GM12878 (cell line): ENCODE results near the gene NRG2. TPM values are rescaled to one million over a fixed set of nuclear protein-coding genes. Genes with fewer than 3 reads are reported as not detected.

Experiments used
- ATAC-seq: fragments of 200-7000 bp; cut with Tn5 transposase; 3 replicates; pipeline ENCODE4 v1.9.1; 2020; ENCODE audit warnings: mild to moderate bottlenecking, moderate library complexity
- BruUV-seq: library from RNA; stranded (reverse); fragments of 400-500 nt; replicated peaks from 2 replicates; lab custom pipeline; 2021; lab: Mats Ljungman, UMichigan
- CTCF ChIA-PET: fragments of 300-600 bp; sonication (Branson Sonifier 250); formaldehyde crosslinking; extraction: SDS; loops from one replicate; lab custom pipeline; 2021; ENCODE audit warnings: inconsistent platforms; lab: Yijun Ruan, JAX
- POLR2A ChIA-PET: fragments of 350-600 bp; formaldehyde crosslinking; extraction: SDS; loops from one replicate; lab custom pipeline; 2021; ENCODE audit warnings: inconsistent platforms; lab: Charles Lee
- RAD21 ChIA-PET: fragments of 300-600 bp; sonication (Branson Sonifier 250); formaldehyde crosslinking; loops from one replicate; lab custom pipeline; 2023; ENCODE audit warnings: antibody characterized with exemption; ENCODE audit not compliant: unreplicated experiment; lab: Charles Lee
- SMC1A ChIA-PET: fragments of 300-600 bp; sonication (Branson Sonifier 250); formaldehyde crosslinking; loops from one replicate; lab custom pipeline; 2023; ENCODE audit not compliant: unreplicated experiment, uncharacterized antibody; lab: Charles Lee
- DNase-seq: peaks from one replicate; pipeline ENCODE4 v3.0.0-alpha.2; 2011; ENCODE audit warnings: low read depth, low spot score
- FAIRE-seq: peaks from 3 replicates; lab custom pipeline; 2011; peaks lifted over from hg19 to GRCh38; lab: Jason Lieb, UNC
- H2AFZ ChIP-seq: 2 replicates; pipeline ENCODE4 v1.6.0; 2011; ENCODE audit warnings: low read depth, low read length, control low read depth; ENCODE audit not compliant: control insufficient read depth
- H3K27ac ChIP-seq: 2 replicates; pipeline ENCODE4 v1.5.1; 2011; ENCODE audit warnings: control low read depth; ENCODE audit not compliant: control insufficient read depth, insufficient read depth
- H3K27me3 ChIP-seq, 2 experiments: replicated peaks in 1 of 2; 2 replicates each; pipeline versions ENCODE4 v1.6.0 to v1.6.1; 2011; ENCODE audit warnings: low read length in 1 of 2; ENCODE audit not compliant: control insufficient read depth in 2 of 2, insufficient read depth in 2 of 2
- H3K36me3 ChIP-seq, 2 experiments: 2 replicates each; pipeline ENCODE4 v1.5.1; 2011; ENCODE audit warnings: low read length in 1 of 2; ENCODE audit not compliant: control insufficient read depth in 2 of 2, insufficient read depth in 2 of 2
- H3K4me1 ChIP-seq: 2 replicates; pipeline ENCODE4 v1.6.1; 2011; ENCODE audit warnings: mild to moderate bottlenecking, low read length, moderate library complexity, mixed read lengths; ENCODE audit not compliant: control insufficient read depth, insufficient read depth
- H3K4me2 ChIP-seq: 2 replicates; pipeline ENCODE4 v1.6.0; 2011; ENCODE audit warnings: control low read depth; ENCODE audit not compliant: control insufficient read depth, insufficient read depth
- H3K4me3 ChIP-seq: fragments of 200-600 bp; sonication (generic); 2 replicates; pipeline ENCODE4 v1.5.1; 2016
- H3K79me2 ChIP-seq: 2 replicates; pipeline ENCODE4 v1.6.0; 2011; ENCODE audit warnings: low read length; ENCODE audit not compliant: control insufficient read depth, insufficient read depth
- H3K9ac ChIP-seq: 2 replicates; pipeline ENCODE4 v1.8.0; 2011; ENCODE audit warnings: low read length, control low read depth, mixed read lengths; ENCODE audit not compliant: control insufficient read depth, insufficient read depth
- H3K9me3 ChIP-seq: replicated peaks from 3 replicates; pipeline ENCODE4 v1.5.1; 2011; ENCODE audit warnings: mild to moderate bottlenecking, low read length; ENCODE audit not compliant: control insufficient read depth, insufficient read depth
- H4K20me1 ChIP-seq: 2 replicates; pipeline ENCODE4 v1.6.0; 2011; ENCODE audit not compliant: control insufficient read depth, insufficient read depth
- ATF7 ChIP-seq: fragments of 450-650 bp; IDR thresholded peaks from 2 replicates; pipeline ENCODE4 v1.6.1; 2016; ENCODE audit warnings: low read depth, mild to moderate bottlenecking
- BCL3 ChIP-seq: IDR thresholded peaks from 2 replicates; pipeline ENCODE4 v1.6.1; 2011; ENCODE audit warnings: borderline replicate concordance, low read depth, mild to moderate bottlenecking, moderate library complexity, low read length; ENCODE audit not compliant: insufficient read depth, poor library complexity, severe bottlenecking
- CBX5 ChIP-seq: sonication (generic); IDR thresholded peaks from 2 replicates; pipeline ENCODE4 v1.6.1; 2016; ENCODE audit warnings: low read depth, moderate library complexity, mild to moderate bottlenecking, inconsistent platforms
- CEBPB ChIP-seq, 2 experiments: fragments of 150-350 bp in 1 of 2; IDR thresholded peaks; 2 replicates each; pipeline ENCODE4 v1.6.1; 2012 to 2014; ENCODE audit warnings: low read depth in 2 of 2, low read length in 2 of 2, borderline replicate concordance in 1 of 2, inconsistent platforms in 1 of 2
- GABPA ChIP-seq: IDR thresholded peaks from 2 replicates; pipeline ENCODE4 v1.6.1; 2014; ENCODE audit warnings: antibody characterized with exemption, low read depth, mild to moderate bottlenecking, inconsistent platforms
- IRF4 ChIP-seq: IDR thresholded peaks from 2 replicates; pipeline ENCODE4 v1.6.1; 2011; ENCODE audit warnings: low read depth, low read length
- PAX5 ChIP-seq: IDR thresholded peaks from 2 replicates; pipeline ENCODE4 v1.6.1; 2011; ENCODE audit warnings: low read depth, low read length, borderline replicate concordance
- RUNX3 ChIP-seq: IDR thresholded peaks from 2 replicates; pipeline ENCODE4 v1.6.1; 2012; ENCODE audit warnings: low read length, inconsistent platforms
- SKIL ChIP-seq: fragments of 450-650 bp; IDR thresholded peaks from 2 replicates; pipeline ENCODE4 v1.6.1; 2017; ENCODE audit warnings: mild to moderate bottlenecking, low read depth, inconsistent platforms; ENCODE audit not compliant: poor library complexity, severe bottlenecking
- SREBF2 ChIP-seq: IDR thresholded peaks from 2 replicates; pipeline ENCODE4 v1.6.1; 2012; ENCODE audit warnings: mild to moderate bottlenecking, low read length
- STAT3 ChIP-seq: IDR thresholded peaks from 2 replicates; pipeline ENCODE4 v1.6.1; 2011; ENCODE audit warnings: low read depth, low read length, improper control_type of control experiment
- ZBED1 ChIP-seq: IDR thresholded peaks from 2 replicates; pipeline ENCODE4 v1.6.1; 2016; ENCODE audit warnings: borderline replicate concordance
- ZNF24 ChIP-seq: fragments of 450-650 bp; IDR thresholded peaks from 2 replicates; pipeline ENCODE4 v1.6.1; 2017; ENCODE audit warnings: antibody characterized with exemption, mild to moderate bottlenecking
- ZSCAN29 ChIP-seq: fragments of 450-650 bp; IDR thresholded peaks from 2 replicates; pipeline ENCODE4 v1.6.1; 2017; ENCODE audit warnings: mild to moderate bottlenecking, moderate library complexity
- WGBS: methylation state at CpG from one replicate; pipeline ENCODE4 v1.1.6; 2016; ENCODE audit warnings: low lambda C conversion rate; ENCODE audit not compliant: insufficient replicate concordance, insufficient coverage; ENCODE audit errors: missing lambda C conversion rate; 5-methylcytosine and 5-hydroxymethylcytosine counted together
- in situ Hi-C: fragments of 300-500 bp; cut with MboI; formaldehyde crosslinking; loops from 9 replicates; pipeline ENCODE4 v1.14.3; 2018; ENCODE audit warnings: mixed read lengths
- intact Hi-C: fragments of 100-400 bp; cut with micrococcal nuclease; formaldehyde crosslinking; loops from one replicate; pipeline ENCODE4 v1.14.2; 2022; ENCODE audit not compliant: unreplicated experiment
- polyA plus RNA-seq, 11 experiments: library from polyadenylated mRNA; depleted of rRNA in 4 of 11; unstranded in 6 of 11; stranded (reverse) in 5 of 11; fragments of >200 nt; fragmentation: Nextera tagmentation in 4 of 11; fragmentation: Illumina TruSeq in 1 of 11; extraction: Ambion mirVana in 4 of 11; extraction: Trizol in 1 of 11; gene quantifications; 1 replicate in 1 of 11; 2 replicates in 10 of 11; pipeline versions ENCODE4 v1.2.1 to v1.2.3, GENCODE V29; 2011 to 2016; ENCODE audit warnings: inconsistent platforms in 2 of 11, missing spikeins in 2 of 11, low read depth in 1 of 11
- total RNA-seq, 4 experiments: library from RNA; depleted of rRNA in 3 of 4; stranded (reverse); fragments of >200 nt in 3 of 4; fragmentation: Illumina TruSeq in 1 of 4; extraction: Trizol in 1 of 4; gene quantifications; 2 replicates each; pipeline versions ENCODE4 v1.2.1 to v1.2.3, GENCODE V29; 2013 to 2021
- TF ChIP-seq, protein P1 (sequence below): IDR thresholded peaks from 2 replicates; pipeline ENCODE4 v1.6.1; 2012; ENCODE audit warnings: low read depth, low read length, improper control_type of control experiment
- TF ChIP-seq, protein P2 (sequence below): IDR thresholded peaks from 2 replicates; pipeline ENCODE4 v1.6.1; 2011; ENCODE audit warnings: borderline replicate concordance, low read depth, mild to moderate bottlenecking, moderate library complexity, mixed read lengths, low read length; ENCODE audit not compliant: insufficient read depth; ENCODE audit errors: extremely low read length

Gene NRG2
- total and polyA plus RNA-seq, 10 of the 15 experiments (the other 5 are each of a cell fraction or from before 2014, with no cell fraction given), result 0.10 to 21.7 (median 9.6) TPM

DNA sequence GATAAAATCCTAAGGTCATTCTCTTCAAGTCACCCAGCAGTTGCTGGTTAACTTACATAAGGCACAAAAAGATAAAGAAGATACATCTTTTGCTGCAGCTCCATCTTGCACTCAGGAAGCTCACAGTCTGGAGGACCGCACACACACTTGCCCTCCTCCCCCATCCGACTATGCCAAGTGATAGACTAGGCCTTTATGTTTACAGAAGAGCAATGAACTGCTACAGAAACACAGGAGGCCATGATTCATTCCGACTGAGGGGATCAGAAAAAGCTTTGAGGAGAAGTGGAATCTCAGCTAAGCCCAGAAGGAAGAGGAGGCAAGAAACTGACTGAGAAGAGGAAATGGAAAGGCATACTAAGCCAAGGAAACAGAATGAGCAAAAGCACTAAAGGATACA is 17.4 kb downstream of the NRG2 start:
- Histone ChIP-seq H3K4me2 (no peak overlapping the region), H4K20me1 (no peaks in the 10 kb centered on the region), H3K36me3 (no peaks in the 10 kb centered on the region), H3K27me3 (no peaks in the 10 kb centered on the region), H3K79me2 (peaks cover 11% of the 10 kb centered on the region), H3K27ac (no peak overlapping the region), H3K4me1 (no peaks in the 10 kb centered on the region), H3K9ac (no peak overlapping the region), H3K4me3 (no peak overlapping the region), H3K9me3 (no peaks in the 10 kb centered on the region), H2AFZ (no peak overlapping the region)
- 86% methylated on average over 3 of the region's 3 CpGs for WGBS
- in situ Hi-C loops, result loop anchor here (25.0 kb wide), 1 partner anchor 1587 kb away; the partner anchor contains the start of gene DIAPH1
- intact Hi-C loops, result no loop called here
- SMC1A ChIA-PET, result interaction anchor here (1.0 to 27.7 kb wide), 7 partner anchors 9 to 55 kb away, joined by 3 to 394 read pairs (median 4); partner anchors contain the start of gene NRG2
- no peak for ATAC-seq
- POLR2A ChIA-PET, result interaction anchor here (0.8 to 2.9 kb wide), 9 partner anchors 9 to 96 kb away, joined by 3 to 14 read pairs (median 4); no protein-coding TSS in a partner anchor
- CTCF ChIA-PET, result interaction anchor here (0.9 to 2.6 kb wide), 7 partner anchors 10 to 57 kb away, joined by 3 to 13 read pairs (median 4); partner anchors contain the start of gene NRG2
- RAD21 ChIA-PET, result interaction anchor here (0.6 to 3.2 kb wide), 5 partner anchors 9 to 281 kb away, joined by 3 to 12 read pairs (median 5); no protein-coding TSS in a partner anchor
- no peak for DNase-seq
- BruUV-seq, result no TSS peak
- no peak for FAIRE-seq
- TF ChIP-seq ZSCAN29, result no peak
- no peak for TF ChIP-seq RUNX3
- no peak for TF ChIP-seq PAX5
- no peak for TF ChIP-seq SREBF2
- no peak for TF ChIP-seq ZBED1
- TF ChIP-seq, protein P1, sequence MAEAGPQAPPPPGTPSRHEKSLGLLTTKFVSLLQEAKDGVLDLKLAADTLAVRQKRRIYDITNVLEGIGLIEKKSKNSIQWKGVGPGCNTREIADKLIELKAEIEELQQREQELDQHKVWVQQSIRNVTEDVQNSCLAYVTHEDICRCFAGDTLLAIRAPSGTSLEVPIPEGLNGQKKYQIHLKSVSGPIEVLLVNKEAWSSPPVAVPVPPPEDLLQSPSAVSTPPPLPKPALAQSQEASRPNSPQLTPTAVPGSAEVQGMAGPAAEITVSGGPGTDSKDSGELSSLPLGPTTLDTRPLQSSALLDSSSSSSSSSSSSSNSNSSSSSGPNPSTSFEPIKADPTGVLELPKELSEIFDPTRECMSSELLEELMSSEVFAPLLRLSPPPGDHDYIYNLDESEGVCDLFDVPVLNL, result no peak
- TF ChIP-seq IRF4, result no peak
- TF ChIP-seq GABPA, result no peak
- TF ChIP-seq CBX5, result no peak
- TF ChIP-seq, protein P2, sequence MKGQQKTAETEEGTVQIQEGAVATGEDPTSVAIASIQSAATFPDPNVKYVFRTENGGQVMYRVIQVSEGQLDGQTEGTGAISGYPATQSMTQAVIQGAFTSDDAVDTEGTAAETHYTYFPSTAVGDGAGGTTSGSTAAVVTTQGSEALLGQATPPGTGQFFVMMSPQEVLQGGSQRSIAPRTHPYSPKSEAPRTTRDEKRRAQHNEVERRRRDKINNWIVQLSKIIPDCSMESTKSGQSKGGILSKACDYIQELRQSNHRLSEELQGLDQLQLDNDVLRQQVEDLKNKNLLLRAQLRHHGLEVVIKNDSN, result no peak
- TF ChIP-seq CEBPB (IDR thresholded peaks at IDR 0.05; ENCODE audit: borderline replicate concordance in 1 of 2, low read depth in 2 of 2, low read length in 2 of 2), result no peak
- no peak for TF ChIP-seq ZNF24
- TF ChIP-seq STAT3, result no peak
- TF ChIP-seq ATF7, result no peak
- TF ChIP-seq BCL3, result no peak
- TF ChIP-seq SKIL, result no peak
